Measurements from ENCODE around the gene NFATC2.

NFATC2 gene

DNA sequence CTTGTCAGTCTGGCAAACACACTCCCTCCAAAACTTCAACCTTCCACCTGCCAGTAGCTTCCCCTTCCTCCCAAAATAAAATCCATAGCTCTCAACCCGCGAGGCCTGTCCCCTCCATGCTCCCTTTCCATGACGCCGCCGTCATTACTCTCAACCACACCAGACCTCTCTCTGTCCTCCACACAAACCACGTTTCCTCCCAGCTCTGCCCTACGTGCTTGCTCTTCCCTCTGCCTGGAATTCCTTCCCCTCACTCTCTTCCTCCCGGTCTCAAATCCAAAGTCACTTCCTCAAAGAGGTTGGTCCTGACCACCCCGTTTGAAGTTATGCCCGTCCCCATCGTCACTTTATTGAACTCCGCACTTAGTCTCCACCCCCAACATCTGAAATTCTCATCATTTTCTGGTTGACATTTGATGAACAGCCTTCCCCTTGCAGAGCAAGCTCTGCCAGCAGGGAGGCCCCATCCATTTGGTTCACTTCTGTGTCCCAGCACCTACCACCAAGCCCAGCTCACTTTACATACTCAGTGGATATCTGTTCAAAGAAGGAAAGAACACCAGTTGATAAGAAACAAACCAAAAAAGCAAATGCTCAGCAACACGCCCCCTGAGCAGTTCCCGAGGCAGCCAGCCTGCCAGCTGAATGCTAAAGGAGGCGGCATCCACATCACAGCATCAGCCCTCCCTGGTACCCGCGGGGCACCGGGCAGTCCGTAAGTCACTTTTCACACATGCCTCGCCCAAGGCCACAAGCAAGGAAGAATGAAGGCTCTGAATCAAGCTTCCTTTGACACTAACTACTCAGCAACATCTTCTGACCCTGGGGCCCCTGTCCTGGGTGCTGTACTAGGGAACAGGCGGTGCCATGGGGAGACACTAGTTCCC is 125.0 kb downstream of the NFATC2 start:
- DNase-seq (ENCODE audit: low read depth in 3 of 3), result no peak

DNA sequence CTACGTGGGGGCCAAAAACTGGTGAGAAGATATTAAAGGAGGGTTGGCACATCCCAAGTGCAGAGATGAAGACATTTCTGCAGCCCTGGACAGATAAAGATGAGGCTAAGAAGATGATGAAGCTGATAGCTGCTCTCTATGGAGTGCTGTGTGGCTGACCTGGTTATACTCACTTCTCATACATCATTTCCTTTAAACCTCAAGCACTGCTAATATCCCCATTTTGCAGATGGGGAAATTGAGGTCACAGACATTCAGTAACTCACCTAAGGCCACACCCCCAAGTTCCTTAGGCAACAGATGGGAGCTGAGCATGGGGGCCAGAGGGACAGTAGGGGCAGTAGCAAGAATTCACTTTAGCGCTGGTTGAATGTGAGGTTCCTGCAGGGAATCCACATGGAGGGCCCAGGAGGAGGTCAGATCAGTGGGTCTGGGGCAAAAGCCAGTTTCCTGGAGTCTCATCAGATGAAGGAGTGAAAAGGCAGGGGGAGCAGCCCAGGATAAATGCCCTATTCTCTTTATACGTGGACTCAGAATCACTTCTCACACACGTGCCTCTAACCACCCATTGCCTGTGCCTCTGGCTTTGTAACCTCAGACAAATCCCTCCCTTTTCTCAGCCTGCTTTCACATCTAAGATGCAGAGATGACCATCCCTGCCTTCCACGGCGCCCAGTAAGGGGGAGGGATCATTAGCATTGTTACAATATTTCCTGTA is 125.8 kb downstream of the NFATC2 start:
- DNase-seq (ENCODE audit: low read depth in 3 of 3), result no peak

DNA sequence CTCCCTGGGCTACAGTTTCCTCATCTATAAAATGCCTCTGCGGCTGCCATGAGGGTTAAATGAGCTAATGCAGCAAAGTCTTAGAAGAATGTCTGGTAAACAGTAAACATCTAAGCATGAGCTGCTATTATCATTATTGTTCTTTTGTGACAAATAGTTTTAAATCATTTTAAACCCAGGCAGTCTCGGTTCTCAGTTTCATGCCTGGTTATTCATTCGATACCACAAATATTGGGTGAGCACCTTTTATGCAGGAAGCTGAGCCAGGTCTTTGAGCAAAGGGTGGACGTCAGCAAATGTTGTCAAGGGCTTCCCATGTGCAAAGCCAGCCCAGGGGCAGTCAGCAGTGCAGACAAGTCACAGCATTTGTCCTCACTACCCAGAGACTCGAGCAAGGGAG is 128.7 kb downstream of the NFATC2 start:
- no peak for DNase-seq (ENCODE audit: low read depth in 3 of 3)

DNA sequence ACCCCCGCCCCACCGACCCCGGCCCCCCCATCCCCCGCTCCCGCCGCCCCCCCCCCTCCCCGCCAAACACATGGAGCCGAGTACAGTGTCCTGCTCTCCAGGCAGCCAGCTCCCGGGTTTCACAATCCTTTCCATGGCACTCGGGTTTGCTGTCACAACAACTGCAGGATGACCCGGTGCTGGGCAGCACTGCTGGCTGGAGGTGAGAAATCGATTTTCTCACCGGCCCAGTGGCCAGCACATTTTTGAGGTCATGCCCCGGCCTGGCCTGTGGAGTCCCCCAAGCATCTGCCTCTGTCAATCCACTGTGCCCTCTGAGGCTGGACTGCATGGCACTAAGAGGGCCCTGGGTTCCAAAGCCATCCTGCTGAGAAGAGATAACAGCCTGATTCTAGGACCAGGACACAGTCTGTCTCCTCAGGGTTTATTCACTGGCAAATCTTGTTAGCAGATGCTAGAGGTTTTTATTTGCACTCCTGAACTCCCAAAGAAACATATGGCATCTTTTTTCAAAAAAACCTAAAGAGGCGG is 129.5 kb downstream of the NFATC2 start:
- no peak for DNase-seq (ENCODE audit: low read depth in 3 of 3)

DNA sequence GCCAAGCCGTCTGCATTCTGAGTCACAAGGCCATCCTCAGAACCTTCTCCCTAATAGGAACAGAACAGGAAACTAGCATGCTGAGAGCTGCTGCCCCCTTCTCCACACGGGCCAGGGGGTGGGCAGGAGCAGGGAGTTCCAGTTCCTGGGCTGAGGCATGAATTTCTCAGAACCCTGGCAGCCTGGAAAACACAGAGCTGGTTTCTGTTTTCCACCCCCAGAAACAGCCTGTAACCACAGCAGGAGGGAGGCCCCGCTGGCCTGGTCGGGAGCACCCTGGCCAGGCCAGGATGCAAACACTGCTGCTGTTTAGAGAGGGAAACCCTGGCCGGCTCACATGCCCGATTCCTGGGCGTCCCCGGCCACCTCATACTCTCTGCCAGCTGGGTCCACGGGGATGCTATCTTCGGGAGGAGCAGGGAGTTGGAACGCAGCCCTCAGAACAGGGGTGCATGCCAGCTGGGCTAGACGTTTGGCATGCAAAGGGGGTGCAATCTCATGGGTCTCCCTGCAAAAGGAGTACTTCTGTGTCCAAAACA is 130.1 kb downstream of the NFATC2 start:
- DNase-seq (ENCODE audit: low read depth in 3 of 3), result no peak

GRCh38 chr20:51411870-51412269 is 130.6 kb downstream of the NFATC2 start:
- no peak for DNase-seq (ENCODE audit: low read depth in 3 of 3)

DNA sequence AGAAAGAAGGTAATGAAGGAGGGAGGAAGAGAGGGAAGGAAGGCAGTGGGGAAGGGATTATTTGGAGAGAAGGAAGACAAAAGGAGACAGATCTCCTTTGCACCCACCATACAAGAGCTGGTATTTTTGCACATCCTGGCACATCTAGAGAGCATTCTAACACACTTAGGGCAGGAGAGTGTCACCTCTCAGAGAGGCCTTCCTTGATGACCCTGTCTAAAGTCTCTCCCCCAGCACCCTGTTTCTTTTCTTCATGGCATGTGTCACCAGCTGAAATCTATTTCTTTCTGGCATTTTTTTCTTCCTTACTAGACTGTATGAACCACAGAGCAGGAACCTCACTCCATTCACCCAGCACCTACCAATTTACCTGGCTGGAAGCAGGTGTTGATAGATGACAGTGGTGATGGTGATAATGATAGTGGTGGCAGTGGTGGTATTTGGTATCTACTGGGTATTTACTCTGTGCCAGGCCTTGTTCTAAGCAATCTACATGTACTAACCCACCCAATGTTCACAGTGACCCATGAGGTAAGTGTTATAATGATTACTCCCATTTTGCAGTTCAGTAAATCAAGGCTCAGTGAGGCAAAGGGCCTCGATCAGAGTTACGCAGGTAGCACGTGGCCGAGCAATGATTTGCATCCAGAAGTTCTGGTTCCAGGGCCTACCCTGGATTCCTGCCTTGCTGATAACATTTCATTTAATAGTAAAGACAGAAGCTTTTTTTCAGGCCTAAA is 131.8 kb downstream of the NFATC2 start:
- no peak for DNase-seq (ENCODE audit: low read depth in 3 of 3)

- no peak for DNase-seq (ENCODE audit: low read depth in 3 of 3)
Observed at GRCh38 chr20:51409192-51409880, 133.2 kb downstream of the NFATC2 start.

GRCh38 chr20:51404297-51405060 is 138.0 kb downstream of the NFATC2 start:
- DNase-seq (ENCODE audit: low read depth in 3 of 3), result peak; percentile 67 to 87 (median 75)

DNA sequence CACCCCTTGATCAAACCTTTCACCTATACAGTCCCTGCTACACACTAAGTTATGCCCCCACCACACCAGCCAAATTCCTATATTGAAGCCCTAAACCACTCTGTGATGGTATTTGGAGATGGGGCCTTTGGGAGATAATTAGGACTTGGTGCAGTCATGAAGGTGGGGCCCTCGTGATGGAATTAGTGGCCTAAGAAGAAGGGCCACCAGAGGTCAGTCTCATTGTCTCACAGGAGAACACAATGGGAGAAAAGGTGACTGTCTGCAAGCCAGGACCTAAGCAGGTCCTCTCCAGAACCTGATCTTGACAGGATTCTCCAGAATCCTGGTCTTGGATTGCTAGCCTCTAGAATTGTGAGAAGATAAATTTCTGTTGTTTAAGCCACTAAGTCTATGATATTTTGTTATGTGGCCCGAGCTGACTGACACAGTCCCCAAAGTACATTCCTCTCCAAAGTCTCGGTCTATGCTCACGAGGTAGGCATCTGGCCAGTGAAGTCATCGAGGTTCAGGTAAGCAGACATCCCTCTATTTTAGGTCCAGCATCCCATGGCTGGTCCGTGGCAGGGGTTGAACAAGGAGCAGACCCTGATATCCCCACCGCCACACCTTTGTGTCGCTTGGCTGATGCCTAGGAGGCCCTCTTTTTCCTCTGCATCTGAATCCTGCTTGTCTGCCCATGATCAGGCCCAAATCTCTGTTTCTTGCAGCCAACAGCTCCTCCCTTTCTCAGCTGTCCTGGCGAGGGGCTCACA is 138.9 kb downstream of the NFATC2 start:
- no peak for DNase-seq (ENCODE audit: low read depth in 3 of 3)

DNA sequence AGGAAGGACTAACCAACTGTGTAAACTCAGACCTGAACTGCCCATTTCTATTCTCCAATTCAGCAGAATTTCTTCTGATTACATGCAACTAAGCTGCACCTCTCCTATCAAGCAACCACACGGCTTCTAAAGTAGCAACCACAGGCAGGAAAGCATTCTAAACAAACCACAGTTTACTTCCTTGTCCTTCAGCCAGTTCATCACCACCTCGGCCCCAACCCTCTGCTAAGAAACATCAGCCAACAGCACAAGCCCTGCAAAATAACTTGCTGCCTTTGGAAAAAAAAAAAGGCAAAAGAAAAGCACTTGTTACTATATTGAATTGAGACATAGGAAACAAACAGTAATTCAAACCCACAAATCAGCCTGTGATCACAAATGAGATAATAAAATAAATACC is 140.3 kb downstream of the NFATC2 start:
- no peak for DNase-seq (ENCODE audit: low read depth in 3 of 3)

DNA sequence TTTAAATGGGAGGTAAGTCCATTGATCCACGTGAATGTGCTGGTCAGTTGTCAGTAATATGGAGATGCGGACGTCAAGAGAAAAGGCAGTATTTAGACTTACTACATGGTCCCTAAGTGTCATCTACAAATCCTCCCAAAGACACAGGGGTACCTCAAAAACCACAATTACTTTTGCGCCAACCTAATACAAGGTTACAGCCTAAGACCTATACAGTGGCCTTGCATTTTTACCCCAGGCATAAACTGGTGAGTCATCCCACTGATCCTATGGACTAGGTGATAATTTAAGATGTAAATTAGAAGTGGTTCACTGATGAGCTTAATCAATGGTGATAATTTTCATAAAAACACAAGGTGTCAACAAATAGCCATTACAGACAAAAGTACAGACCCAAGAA is 141.0 kb downstream of the NFATC2 start:
- no peak for DNase-seq (ENCODE audit: low read depth in 3 of 3)

DNA sequence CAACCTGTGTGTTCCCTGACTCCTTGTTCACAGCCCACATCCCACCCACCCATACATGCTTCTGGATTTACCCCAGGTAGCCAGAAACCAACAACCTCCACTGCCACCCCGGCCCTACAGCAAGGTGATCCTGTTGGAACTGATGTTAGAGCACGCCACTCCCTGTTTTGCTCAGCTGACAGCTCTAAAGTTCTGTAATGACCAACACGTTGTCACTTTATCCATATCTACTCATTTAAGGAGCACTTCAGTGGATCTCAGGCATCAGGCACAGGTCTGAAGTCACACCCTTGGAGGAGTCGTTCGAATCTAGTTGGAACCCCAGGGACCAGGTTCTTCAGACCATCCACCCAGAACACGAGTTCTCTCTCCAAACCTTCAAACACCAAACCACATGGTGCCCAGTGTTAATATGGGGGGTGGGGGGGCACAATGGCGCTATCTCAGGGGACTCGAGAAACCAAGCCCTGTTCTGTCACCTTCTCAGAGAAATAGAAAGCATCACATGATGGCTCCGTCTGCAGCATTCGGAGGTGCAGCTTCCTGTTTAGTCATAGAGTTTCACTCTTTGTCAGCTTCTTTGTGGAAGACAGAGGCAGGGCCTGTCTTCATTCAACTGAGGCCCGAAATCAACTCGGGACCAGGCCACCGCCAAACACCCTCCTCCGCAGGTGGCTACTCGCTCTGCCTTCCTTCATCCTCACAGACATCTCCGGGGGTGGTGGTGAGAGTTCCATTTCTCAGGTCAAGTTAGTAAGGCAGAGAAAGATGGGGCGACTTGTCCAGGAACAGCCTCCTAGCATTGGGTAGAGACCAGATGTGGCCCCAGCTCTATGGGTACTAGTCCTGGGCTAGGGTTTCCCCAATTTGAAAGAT is 142.2 kb downstream of the NFATC2 start:
- peak; percentile 45 to 61 (median 55) for DNase-seq (ENCODE audit: low read depth in 3 of 3)

GRCh38 chr20:51399006-51399890 is 143.3 kb downstream of the NFATC2 start:
- DNase-seq (ENCODE audit: low read depth in 3 of 3), result no peak

GRCh38 chr20:51398552-51398951 is 144.0 kb downstream of the NFATC2 start:
- DNase-seq (ENCODE audit: low read depth in 3 of 3), result no peak

DNA sequence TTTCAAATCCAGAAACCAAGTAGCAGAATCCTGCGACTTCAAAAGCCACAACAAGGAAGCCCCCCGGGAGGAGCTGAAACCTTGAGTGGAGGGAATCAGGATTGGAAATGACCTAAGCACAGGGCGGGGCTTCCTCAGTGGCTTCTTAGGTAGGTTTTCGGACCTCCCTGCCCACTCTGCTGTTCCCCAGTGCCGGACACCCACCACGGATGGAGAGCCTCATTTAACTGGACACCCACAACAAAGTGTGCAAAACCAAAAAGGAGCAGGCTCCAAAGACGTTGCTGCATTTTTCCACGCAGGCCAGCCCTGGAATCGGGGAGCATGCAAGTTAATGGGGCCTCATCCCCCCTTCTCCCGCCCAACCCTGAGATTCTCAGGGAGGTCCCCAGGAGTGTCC is 144.4 kb downstream of the NFATC2 start:
- DNase-seq (ENCODE audit: low read depth in 3 of 3), result no peak

- no peak for DNase-seq (ENCODE audit: low read depth in 3 of 3)
Observed at GRCh38 chr20:51397137-51397536, 145.4 kb downstream of the NFATC2 start.
